ENCODE data around the gene FSCB. TPM values are rescaled to one million over a fixed set of nuclear protein-coding genes. Genes with fewer than 3 reads are reported as not detected.
"Not testable (repeated sequence)": the region's sequence is repeated elsewhere in the genome, so short reads cannot be mapped to it uniquely, and the experiment has no call there.

Gene FSCB
- total and polyA plus RNA-seq, 2 experiments from 2014 or later = not detected

- H3K4me2 ChIP-seq (ENCODE audit: unreplicated experiment) = no peak overlapping the region
- H3K27me3 ChIP-seq (replicated peaks; ENCODE audit: insufficient read depth) = no peaks in the 10 kb centered on the region
- H3K9me2 ChIP-seq (ENCODE audit: insufficient read depth) = no peaks in the 10 kb centered on the region
- H2AFZ ChIP-seq = no peak overlapping the region
- no peak for TF ChIP-seq EZH2phosphoT487 (IDR thresholded peaks at IDR 0.05; ENCODE audit: insufficient read depth, low read depth)
- TF ChIP-seq EZH2 (IDR thresholded peaks at IDR 0.05; ENCODE audit: insufficient read depth, poor library complexity, severe bottlenecking) = no peak
- H3K9ac ChIP-seq = no peak overlapping the region
- no peaks in the 10 kb centered on the region for H4K20me1 ChIP-seq (ENCODE audit: insufficient read depth)
- no peak overlapping the region for H3K27ac ChIP-seq
- no peaks in the 10 kb centered on the region for H3K79me2 ChIP-seq (ENCODE audit: insufficient read depth)
- H3K4me1 ChIP-seq (ENCODE audit: insufficient read depth) = no peaks in the 10 kb centered on the region
- H3K9me3 ChIP-seq (ENCODE audit: low read depth) = peaks cover 3% of the 10 kb centered on the region
- H3K4me3 ChIP-seq = no peak overlapping the region
- in situ Hi-C loops (cut with MboI) = no loop called here
- H3F3A ChIP-seq (ENCODE audit: insufficient read depth) = no peaks in the 10 kb centered on the region
- no peak for DNase-seq
- H3K36me3 ChIP-seq (ENCODE audit: low read depth) = no peaks in the 10 kb centered on the region
These were observed 21.1 kb upstream of the FSCB start for GRCh38 chr14:44528180-44528579.

- TF ChIP-seq EZH2phosphoT487 (IDR thresholded peaks at IDR 0.05; ENCODE audit: insufficient read depth, low read depth) = no peak
- TF ChIP-seq EZH2 (IDR thresholded peaks at IDR 0.05; ENCODE audit: insufficient read depth, poor library complexity, severe bottlenecking) = no peak
- Histone ChIP-seq H3F3A (ENCODE audit: insufficient read depth) (no peaks in the 10 kb centered on the region), H3K4me2 (ENCODE audit: unreplicated experiment) (no peak overlapping the region), H3K4me1 (ENCODE audit: insufficient read depth) (no peaks in the 10 kb centered on the region), H3K9ac (no peak overlapping the region), H2AFZ (no peak overlapping the region), H3K27ac (no peak overlapping the region), H3K79me2 (ENCODE audit: insufficient read depth) (no peaks in the 10 kb centered on the region), H3K9me3 (ENCODE audit: low read depth) (peaks cover 3% of the 10 kb centered on the region), H3K4me3 (no peak overlapping the region), H4K20me1 (ENCODE audit: insufficient read depth) (no peaks in the 10 kb centered on the region), H3K27me3 (replicated peaks; ENCODE audit: insufficient read depth) (no peaks in the 10 kb centered on the region), H3K9me2 (ENCODE audit: insufficient read depth) (no peaks in the 10 kb centered on the region), H3K36me3 (ENCODE audit: low read depth) (no peaks in the 10 kb centered on the region)
- in situ Hi-C loops (cut with MboI) = no loop called here
- WGBS, 2 experiments (ENCODE audit: low coverage in 1 of 2, low lambda C conversion rate in 2 of 2, missing lambda C conversion rate in 2 of 2) = 11 to 15% methylated on average over 3 of the region's 3 CpGs
- no peak for DNase-seq
These were observed 18.2 kb upstream of the FSCB start for GRCh38 chr14:44525237-44525636.

GRCh38 chr14:44515668-44516067, 8.6 kb upstream of the FSCB start:
- H3K9ac ChIP-seq; H3K9me2 ChIP-seq (ENCODE audit: insufficient read depth); DNase-seq; H2AFZ ChIP-seq; H3K4me2 ChIP-seq (ENCODE audit: unreplicated experiment); in situ Hi-C loops (cut with MboI); H3K9me3 ChIP-seq (ENCODE audit: low read depth); H3K27ac ChIP-seq; H3K79me2 ChIP-seq (ENCODE audit: insufficient read depth); H3K4me1 ChIP-seq (ENCODE audit: insufficient read depth); H3K36me3 ChIP-seq (ENCODE audit: low read depth); H4K20me1 ChIP-seq (ENCODE audit: insufficient read depth); H3K4me3 ChIP-seq; H3F3A ChIP-seq (ENCODE audit: insufficient read depth); H3K27me3 ChIP-seq (replicated peaks; ENCODE audit: insufficient read depth): not testable (repeated sequence)
- 46 to 53% methylated on average over 8 of the region's 8 CpGs for WGBS, 2 experiments (ENCODE audit: low coverage in 1 of 2, low lambda C conversion rate in 2 of 2, missing lambda C conversion rate in 2 of 2)

- H3K79me2 ChIP-seq (ENCODE audit: insufficient read depth) = no peaks in the 10 kb centered on the region
- H3K9ac ChIP-seq = no peak overlapping the region
- H3F3A ChIP-seq (ENCODE audit: insufficient read depth) = no peaks in the 10 kb centered on the region
- 20 to 31% methylated on average over 2 of the region's 2 CpGs for WGBS, 2 experiments (ENCODE audit: low coverage in 1 of 2, low lambda C conversion rate in 2 of 2, missing lambda C conversion rate in 2 of 2)
- DNase-seq = no peak
- no peaks in the 10 kb centered on the region for H3K4me1 ChIP-seq (ENCODE audit: insufficient read depth)
- TF ChIP-seq EZH2phosphoT487 (IDR thresholded peaks at IDR 0.05; ENCODE audit: insufficient read depth, low read depth) (no peak), EZH2 (IDR thresholded peaks at IDR 0.05; ENCODE audit: insufficient read depth, poor library complexity, severe bottlenecking) (no peak)
- H3K4me2 ChIP-seq (ENCODE audit: unreplicated experiment) = no peak overlapping the region
- H3K27me3 ChIP-seq (replicated peaks; ENCODE audit: insufficient read depth) = no peaks in the 10 kb centered on the region
- no peaks in the 10 kb centered on the region for H3K36me3 ChIP-seq (ENCODE audit: low read depth)
- in situ Hi-C loops (cut with MboI) = no loop called here
- H3K9me3 ChIP-seq (ENCODE audit: low read depth) = no peaks in the 10 kb centered on the region
- H3K9me2 ChIP-seq (ENCODE audit: insufficient read depth) = no peaks in the 10 kb centered on the region
- H2AFZ ChIP-seq = no peak overlapping the region
- no peak overlapping the region for H3K4me3 ChIP-seq
- no peaks in the 10 kb centered on the region for H4K20me1 ChIP-seq (ENCODE audit: insufficient read depth)
- no peak overlapping the region for H3K27ac ChIP-seq
These were observed 1.8 kb upstream of the FSCB start for GRCh38 chr14:44508834-44509233.

GRCh38 chr14:44505588-44505987, 1.5 kb downstream of the FSCB start:
- no peaks in the 10 kb centered on the region for H3K27me3 ChIP-seq (replicated peaks; ENCODE audit: insufficient read depth)
- H3F3A ChIP-seq (ENCODE audit: insufficient read depth) = no peaks in the 10 kb centered on the region
- 7 to 13% methylated on average over 3 of the region's 3 CpGs for WGBS, 2 experiments (ENCODE audit: low coverage in 1 of 2, low lambda C conversion rate in 2 of 2, missing lambda C conversion rate in 2 of 2)
- in situ Hi-C loops (cut with MboI) = no loop called here
- H3K4me3 ChIP-seq = no peak overlapping the region
- no peak for DNase-seq
- no peak overlapping the region for H3K9ac ChIP-seq
- no peaks in the 10 kb centered on the region for H3K36me3 ChIP-seq (ENCODE audit: low read depth)
- no peak overlapping the region for H3K4me2 ChIP-seq (ENCODE audit: unreplicated experiment)
- H4K20me1 ChIP-seq (ENCODE audit: insufficient read depth) = no peaks in the 10 kb centered on the region
- no peaks in the 10 kb centered on the region for H3K9me3 ChIP-seq (ENCODE audit: low read depth)
- no peaks in the 10 kb centered on the region for H3K79me2 ChIP-seq (ENCODE audit: insufficient read depth)
- H2AFZ ChIP-seq = no peak overlapping the region
- no peaks in the 10 kb centered on the region for H3K9me2 ChIP-seq (ENCODE audit: insufficient read depth)
- H3K4me1 ChIP-seq (ENCODE audit: insufficient read depth) = no peaks in the 10 kb centered on the region
- H3K27ac ChIP-seq = no peak overlapping the region
- TF ChIP-seq EZH2 (IDR thresholded peaks at IDR 0.05; ENCODE audit: insufficient read depth, poor library complexity, severe bottlenecking) (no peak), EZH2phosphoT487 (IDR thresholded peaks at IDR 0.05; ENCODE audit: insufficient read depth, low read depth) (no peak)

Measured in GM23248 (cell line).